ENCODE results near the gene ZSCAN25.

The ZSCAN25 gene

DNA sequence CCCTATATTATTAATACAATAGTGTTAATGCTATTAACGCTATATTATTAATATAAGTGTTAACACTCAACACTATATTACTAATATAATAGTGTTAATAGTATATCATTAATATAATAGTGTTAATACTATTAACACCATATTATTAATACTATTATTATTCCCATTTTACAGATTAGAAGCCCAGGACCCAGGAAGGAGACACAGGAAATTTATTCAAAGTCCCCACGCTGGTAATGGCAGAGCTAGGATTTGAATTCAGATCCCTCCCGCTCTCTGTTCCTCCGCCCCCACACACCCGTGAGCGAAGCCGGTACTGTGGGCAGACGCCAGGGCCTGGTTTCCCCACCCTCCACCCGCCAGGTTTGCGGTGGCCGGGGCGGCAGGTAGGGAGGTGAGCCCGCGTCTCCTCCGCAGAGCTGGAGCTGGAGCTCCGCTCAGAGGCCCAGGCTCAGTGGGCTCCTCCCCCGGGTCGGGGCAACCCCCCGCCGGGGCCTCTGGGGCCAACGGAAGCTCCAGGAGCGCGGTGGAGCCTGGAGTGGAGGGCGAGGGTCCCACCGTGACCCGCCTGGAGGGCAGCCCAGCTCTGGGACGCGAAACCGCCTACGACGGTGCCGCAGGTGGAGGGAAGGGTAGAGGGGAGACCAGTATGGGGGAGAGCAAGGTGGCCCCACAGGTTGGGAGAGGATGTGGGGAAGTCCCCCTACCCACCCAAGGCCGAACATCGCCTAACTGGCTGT is 18.8 kb upstream of the ZSCAN25 start, which contains the start of gene TMEM225B:
Gene TMEM225B (plus strand): TSS at position 506 of the 740 bp plus-strand sequence. CDS start 6,122 bp downstream, outside the sequence.
- Histone ChIP-seq H3K27ac (ENCODE audit: low read depth, low read length) (no peak within 1 kb of the TSS), H3K9ac (ENCODE audit: low read length) (no peak within 1 kb of the TSS), H3K36me3 (ENCODE audit: control insufficient read depth, insufficient read depth, low read length) (no peaks in the 10 kb centered on the region), H3K4me3 (ENCODE audit: low read length) (no peak within 1 kb of the TSS), H3K4me1 (ENCODE audit: control insufficient read depth, insufficient read depth, low read length) (no peaks in the 10 kb centered on the region), H3K27me3 (ENCODE audit: control insufficient read depth, insufficient read depth, low read length) (no peaks in the 10 kb centered on the region)

DNA sequence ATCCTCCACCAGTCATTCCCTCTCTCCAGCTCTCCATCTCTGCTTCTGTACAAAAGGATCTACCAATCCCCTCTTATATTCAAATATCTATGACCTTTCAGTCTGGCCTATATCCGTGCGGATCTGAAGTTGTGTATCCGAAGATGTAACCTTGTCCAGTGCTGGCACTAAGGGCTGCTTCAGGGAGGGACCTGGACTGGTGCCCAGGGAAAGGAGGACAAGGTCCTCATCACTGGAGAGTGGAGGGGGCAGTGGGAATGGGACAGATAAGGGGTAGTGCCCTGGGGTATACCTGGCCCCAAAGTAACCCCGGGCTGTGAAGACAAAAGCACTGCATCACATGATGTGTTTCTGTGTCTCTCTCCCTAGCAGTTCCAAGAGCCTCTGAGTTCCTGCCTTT is 16.9 kb upstream of the ZSCAN25 start:
- H3K27me3 ChIP-seq (ENCODE audit: control insufficient read depth, insufficient read depth, low read length): no peaks in the 10 kb centered on the region
- H3K27ac ChIP-seq (ENCODE audit: low read depth, low read length): no peak overlapping the region
- H3K4me1 ChIP-seq (ENCODE audit: control insufficient read depth, insufficient read depth, low read length): no peaks in the 10 kb centered on the region
- no peaks in the 10 kb centered on the region for H3K36me3 ChIP-seq (ENCODE audit: control insufficient read depth, insufficient read depth, low read length)
- H3K9ac ChIP-seq (ENCODE audit: low read length): no peak overlapping the region
- no peak overlapping the region for H3K4me3 ChIP-seq (ENCODE audit: low read length)

DNA sequence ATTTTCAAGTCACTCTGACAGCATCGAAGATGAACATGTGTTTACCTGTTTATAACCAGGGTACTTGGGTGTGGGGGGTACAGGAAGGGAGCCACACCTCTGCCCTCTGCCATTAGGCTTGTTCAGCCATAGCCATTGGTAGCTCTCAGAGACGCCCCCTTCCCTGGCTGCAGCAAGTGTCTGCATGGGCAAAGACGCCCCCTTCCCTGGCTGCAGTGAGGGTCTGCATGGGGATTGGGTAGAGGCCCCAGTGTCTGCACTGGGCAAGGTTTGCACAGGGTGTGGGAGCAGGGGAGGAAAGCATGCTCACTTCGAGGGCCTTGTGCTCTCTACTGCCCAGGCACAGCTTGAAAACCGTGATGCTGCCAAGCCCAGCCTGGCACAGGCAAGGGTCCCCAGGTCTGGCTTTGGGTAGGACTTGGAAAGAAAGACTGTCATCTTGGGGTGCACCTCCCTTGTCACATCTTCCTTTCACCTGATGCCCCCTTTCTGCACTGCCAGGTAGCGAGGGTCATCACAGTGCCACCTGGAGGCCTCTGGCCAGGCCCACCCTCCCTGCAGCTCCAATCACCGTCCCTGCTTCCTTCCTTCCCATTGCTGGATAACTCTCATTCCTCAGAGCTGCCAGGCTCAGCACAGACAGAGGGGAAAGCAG is 15.0 kb upstream of the ZSCAN25 start:
- Histone ChIP-seq H3K27ac (ENCODE audit: low read depth, low read length) (no peak overlapping the region), H3K9ac (ENCODE audit: low read length) (no peak overlapping the region), H3K4me1 (ENCODE audit: control insufficient read depth, insufficient read depth, low read length) (no peaks in the 10 kb centered on the region)

DNA sequence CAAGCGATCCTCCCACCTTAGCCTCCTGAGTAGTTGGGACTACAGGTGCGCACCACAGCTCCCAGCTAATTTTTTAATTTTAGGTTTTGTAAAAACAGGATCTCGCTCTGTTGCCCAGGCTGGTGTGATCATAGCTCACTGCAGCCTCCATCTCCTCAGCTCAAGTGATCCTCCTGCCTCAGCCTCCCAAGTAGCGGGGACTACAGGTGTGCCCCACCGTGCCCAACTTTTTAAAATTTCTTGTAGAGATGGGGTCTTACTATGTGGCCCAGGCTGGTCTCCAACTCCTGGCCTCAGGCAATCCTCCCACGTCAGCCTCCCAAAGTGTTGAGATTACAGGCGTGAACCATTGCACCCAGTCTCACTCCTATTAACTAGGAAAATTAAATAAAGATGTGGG is 11.2 kb upstream of the ZSCAN25 start:
- H3K9ac ChIP-seq (ENCODE audit: low read length): no peak overlapping the region
- no peaks in the 10 kb centered on the region for H3K27me3 ChIP-seq (ENCODE audit: control insufficient read depth, insufficient read depth, low read length)
- H3K36me3 ChIP-seq (ENCODE audit: control insufficient read depth, insufficient read depth, low read length): no peaks in the 10 kb centered on the region
- H3K4me3 ChIP-seq (ENCODE audit: low read length): no peak overlapping the region
- no peaks in the 10 kb centered on the region for H3K4me1 ChIP-seq (ENCODE audit: control insufficient read depth, insufficient read depth, low read length)
- no peak overlapping the region for H3K27ac ChIP-seq (ENCODE audit: low read depth, low read length)

More for the DNA sequence above, 15.0 kb upstream of the ZSCAN25 start:
- no peak overlapping the region for H3K4me3 ChIP-seq (ENCODE audit: low read length)
- H3K27me3 ChIP-seq (ENCODE audit: control insufficient read depth, insufficient read depth, low read length): no peaks in the 10 kb centered on the region
- no peaks in the 10 kb centered on the region for H3K36me3 ChIP-seq (ENCODE audit: control insufficient read depth, insufficient read depth, low read length)

DNA sequence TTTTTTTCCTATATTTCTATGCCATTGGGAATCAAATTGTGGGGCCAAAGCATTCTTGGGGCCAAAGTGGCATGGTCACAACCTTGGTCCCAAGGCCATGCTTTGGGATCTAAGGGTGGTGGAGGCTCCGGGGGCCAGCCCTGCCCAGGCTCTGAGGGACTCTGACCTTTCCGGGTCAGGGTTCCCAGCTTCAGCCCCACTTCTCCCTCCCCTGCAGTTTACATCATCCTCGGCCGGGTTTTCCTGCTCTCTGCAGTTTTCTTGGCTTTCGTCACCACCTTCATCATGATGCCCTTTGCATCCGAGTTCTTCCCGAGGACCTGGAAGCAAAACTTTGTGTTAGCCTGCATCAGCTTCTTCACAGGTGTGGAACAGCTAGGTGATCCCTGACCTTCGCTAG is 10.2 kb upstream of the ZSCAN25 start:
- Histone ChIP-seq H3K27ac (ENCODE audit: low read depth, low read length) (no peak overlapping the region), H3K36me3 (ENCODE audit: control insufficient read depth, insufficient read depth, low read length) (no peaks in the 10 kb centered on the region), H3K4me3 (ENCODE audit: low read length) (no peak overlapping the region), H3K27me3 (ENCODE audit: control insufficient read depth, insufficient read depth, low read length) (no peaks in the 10 kb centered on the region), H3K9ac (ENCODE audit: low read length) (no peak overlapping the region), H3K4me1 (ENCODE audit: control insufficient read depth, insufficient read depth, low read length) (no peaks in the 10 kb centered on the region)

DNA sequence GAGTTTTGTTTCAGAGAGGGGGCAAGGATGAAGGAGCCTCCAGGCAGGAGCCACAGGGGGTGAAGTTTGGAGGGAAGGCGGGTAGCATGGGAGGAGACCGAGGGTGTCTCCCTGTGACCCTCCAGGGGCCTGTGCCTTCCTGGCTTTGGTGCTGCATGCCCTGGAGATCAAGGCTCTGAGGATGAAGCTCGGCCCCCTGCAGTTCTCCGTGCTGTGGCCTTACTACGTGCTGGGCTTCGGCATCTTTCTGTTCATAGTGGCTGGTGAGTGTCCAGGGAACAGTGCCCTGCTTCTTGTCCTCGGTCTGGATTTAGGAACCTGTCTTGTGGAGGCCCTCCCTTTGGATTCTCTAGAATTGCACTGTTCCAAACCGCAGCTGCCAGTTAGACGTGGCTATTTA is 9.2 kb upstream of the ZSCAN25 start:
- Histone ChIP-seq H3K9ac (ENCODE audit: low read length) (no peak overlapping the region), H3K4me3 (ENCODE audit: low read length) (no peak overlapping the region), H3K27me3 (ENCODE audit: control insufficient read depth, insufficient read depth, low read length) (no peaks in the 10 kb centered on the region), H3K4me1 (ENCODE audit: control insufficient read depth, insufficient read depth, low read length) (no peaks in the 10 kb centered on the region), H3K36me3 (ENCODE audit: control insufficient read depth, insufficient read depth, low read length) (no peaks in the 10 kb centered on the region), H3K27ac (ENCODE audit: low read depth, low read length) (no peak overlapping the region)

DNA sequence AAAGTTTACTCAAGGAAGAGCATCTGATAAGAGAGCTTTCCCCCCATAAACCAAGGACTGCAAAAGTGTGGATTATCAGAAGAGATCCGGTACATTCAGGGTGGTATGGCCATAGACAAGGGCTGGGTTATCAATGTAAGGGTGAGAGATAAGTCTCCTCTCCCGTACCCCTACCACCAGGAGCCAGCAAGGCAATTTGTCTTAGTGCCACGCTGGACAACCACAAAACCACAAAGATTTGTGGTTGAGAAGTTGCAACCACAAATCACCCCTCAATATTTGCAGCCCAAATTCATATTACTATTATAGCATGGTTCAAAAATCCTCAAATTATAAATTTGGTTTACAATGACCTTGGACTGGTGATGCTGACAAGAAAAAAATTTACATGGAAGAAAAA is 2.3 kb upstream of the ZSCAN25 start:
- no peak overlapping the region for H3K9ac ChIP-seq (ENCODE audit: low read length)
- H3K27me3 ChIP-seq (ENCODE audit: control insufficient read depth, insufficient read depth, low read length): no peaks in the 10 kb centered on the region
- H3K4me1 ChIP-seq (ENCODE audit: control insufficient read depth, insufficient read depth, low read length): peaks cover 8% of the 10 kb centered on the region
- peaks cover 2% of the 10 kb centered on the region for H3K36me3 ChIP-seq (ENCODE audit: control insufficient read depth, insufficient read depth, low read length)
- H3K4me3 ChIP-seq (ENCODE audit: low read length): no peak overlapping the region
- H3K27ac ChIP-seq (ENCODE audit: low read depth, low read length): no peak overlapping the region

DNA sequence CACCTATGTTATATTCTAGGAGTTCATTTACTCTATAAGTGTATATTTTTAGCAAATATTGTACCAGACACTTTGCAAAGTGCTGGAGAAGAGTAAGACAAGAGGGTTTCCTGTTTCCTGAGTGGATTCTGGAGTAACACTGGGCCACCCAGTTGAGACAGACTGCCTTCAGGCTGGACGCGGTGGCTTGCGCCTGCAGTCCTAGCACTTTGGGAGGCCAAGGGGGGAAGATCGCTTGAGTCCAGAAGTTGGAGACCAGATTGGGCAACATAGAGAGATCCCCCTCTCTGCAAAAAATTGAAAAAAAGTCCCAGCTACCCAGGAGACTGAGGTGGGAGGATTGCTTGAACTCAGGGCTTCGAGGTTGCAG is 772 bp upstream of the ZSCAN25 start:
- H3K27me3 ChIP-seq (ENCODE audit: control insufficient read depth, insufficient read depth, low read length): no peaks in the 10 kb centered on the region
- peak overlapping the region; percentile 78 for H3K4me3 ChIP-seq (ENCODE audit: low read length)
- peaks cover 9% of the 10 kb centered on the region for H3K36me3 ChIP-seq (ENCODE audit: control insufficient read depth, insufficient read depth, low read length)
- H3K9ac ChIP-seq (ENCODE audit: low read length): no peak overlapping the region
- peaks cover 8% of the 10 kb centered on the region for H3K4me1 ChIP-seq (ENCODE audit: control insufficient read depth, insufficient read depth, low read length)
- no peak overlapping the region for H3K27ac ChIP-seq (ENCODE audit: low read depth, low read length)

DNA sequence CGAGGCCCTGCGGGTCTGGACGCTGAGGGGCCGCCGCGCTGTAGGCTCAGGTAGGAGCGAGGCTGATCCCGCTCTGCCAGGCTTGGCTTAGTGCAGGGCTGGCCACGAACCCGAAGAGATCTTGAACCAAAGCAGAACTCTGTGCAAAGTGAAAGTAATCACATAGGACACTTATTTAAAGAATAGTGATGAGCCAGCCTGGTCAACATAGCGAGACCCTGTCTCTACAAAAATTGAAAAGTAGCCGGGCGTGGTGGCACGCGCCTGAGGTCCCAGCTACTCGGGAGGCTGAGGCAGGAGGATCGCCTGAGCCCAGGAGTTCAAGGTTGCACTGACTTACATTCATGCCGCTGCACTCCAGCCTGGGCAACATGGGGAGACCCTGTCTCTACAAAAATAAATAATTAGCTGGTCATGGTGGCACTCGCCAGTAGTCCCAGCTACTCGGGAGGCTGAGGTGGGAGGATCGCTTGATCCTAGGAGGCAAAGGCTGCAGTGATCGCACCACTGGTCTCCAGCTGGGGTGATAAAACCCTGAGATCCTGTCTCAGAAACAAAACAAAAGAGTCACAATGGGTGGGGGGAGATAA is 541 bp downstream of the ZSCAN25 start:
- H3K36me3 ChIP-seq (ENCODE audit: control insufficient read depth, insufficient read depth, low read length): peaks cover 20% of the 10 kb centered on the region
- H3K9ac ChIP-seq (ENCODE audit: low read length): peak overlapping the region; percentile 26
- H3K4me1 ChIP-seq (ENCODE audit: control insufficient read depth, insufficient read depth, low read length): peaks cover 8% of the 10 kb centered on the region
- H3K27ac ChIP-seq (ENCODE audit: low read depth, low read length): peak overlapping the region; percentile 63
- no peaks in the 10 kb centered on the region for H3K27me3 ChIP-seq (ENCODE audit: control insufficient read depth, insufficient read depth, low read length)
- peak overlapping the region; percentile 78 for H3K4me3 ChIP-seq (ENCODE audit: low read length)

DNA sequence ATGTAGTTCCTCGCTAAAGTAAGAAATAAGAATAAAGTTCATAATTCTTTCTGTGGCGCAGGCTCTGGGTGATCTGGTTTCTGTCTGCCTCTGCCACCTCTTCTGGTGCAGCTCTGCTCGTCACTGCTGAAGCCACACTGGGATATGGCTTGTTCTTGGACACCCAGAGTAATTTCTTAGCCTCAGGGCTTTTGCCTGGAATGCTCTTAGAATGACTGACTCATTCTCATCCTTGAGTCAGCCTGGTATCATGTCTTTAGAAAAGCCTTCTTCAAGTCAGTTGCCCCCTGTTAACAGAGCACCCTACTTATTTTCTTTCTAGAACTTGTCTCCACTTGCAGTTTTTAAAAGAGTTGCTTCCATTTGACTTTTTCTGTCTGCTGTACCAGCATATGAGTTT is 2.0 kb downstream of the ZSCAN25 start:
- Histone ChIP-seq H3K36me3 (ENCODE audit: control insufficient read depth, insufficient read depth, low read length) (peaks cover 32% of the 10 kb centered on the region), H3K27me3 (ENCODE audit: control insufficient read depth, insufficient read depth, low read length) (no peaks in the 10 kb centered on the region), H3K27ac (ENCODE audit: low read depth, low read length) (no peak overlapping the region), H3K9ac (ENCODE audit: low read length) (no peak overlapping the region), H3K4me1 (ENCODE audit: control insufficient read depth, insufficient read depth, low read length) (peaks cover 8% of the 10 kb centered on the region), H3K4me3 (ENCODE audit: low read length) (no peak overlapping the region)

DNA sequence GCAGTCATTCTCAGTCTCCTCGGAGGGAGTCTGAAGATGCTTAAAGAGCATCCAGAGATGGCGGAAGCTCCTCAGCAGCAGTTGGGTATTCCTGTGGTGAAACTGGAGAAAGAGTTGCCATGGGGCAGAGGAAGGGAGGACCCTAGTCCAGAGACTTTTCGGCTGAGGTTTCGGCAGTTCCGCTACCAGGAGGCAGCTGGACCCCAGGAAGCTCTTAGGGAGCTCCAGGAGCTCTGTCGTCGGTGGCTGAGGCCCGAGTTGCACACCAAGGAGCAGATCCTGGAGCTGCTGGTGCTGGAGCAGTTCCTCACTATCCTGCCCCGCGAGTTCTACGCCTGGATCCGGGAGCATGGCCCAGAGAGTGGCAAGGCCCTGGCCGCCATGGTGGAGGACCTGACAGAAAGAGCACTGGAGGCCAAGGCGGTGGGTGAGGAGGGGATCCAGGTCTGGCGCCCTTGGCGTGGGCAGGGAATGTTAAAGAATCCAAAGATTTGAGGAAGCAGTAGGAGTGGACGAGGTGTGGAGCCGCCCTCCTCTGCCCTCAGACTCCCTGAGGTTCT is 2.9 kb downstream of the ZSCAN25 start:
- Histone ChIP-seq H3K4me3 (ENCODE audit: low read length) (no peak overlapping the region), H3K4me1 (ENCODE audit: control insufficient read depth, insufficient read depth, low read length) (peaks cover 8% of the 10 kb centered on the region), H3K9ac (ENCODE audit: low read length) (no peak overlapping the region), H3K27me3 (ENCODE audit: control insufficient read depth, insufficient read depth, low read length) (no peaks in the 10 kb centered on the region), H3K27ac (ENCODE audit: low read depth, low read length) (no peak overlapping the region), H3K36me3 (ENCODE audit: control insufficient read depth, insufficient read depth, low read length) (peaks cover 40% of the 10 kb centered on the region)

DNA sequence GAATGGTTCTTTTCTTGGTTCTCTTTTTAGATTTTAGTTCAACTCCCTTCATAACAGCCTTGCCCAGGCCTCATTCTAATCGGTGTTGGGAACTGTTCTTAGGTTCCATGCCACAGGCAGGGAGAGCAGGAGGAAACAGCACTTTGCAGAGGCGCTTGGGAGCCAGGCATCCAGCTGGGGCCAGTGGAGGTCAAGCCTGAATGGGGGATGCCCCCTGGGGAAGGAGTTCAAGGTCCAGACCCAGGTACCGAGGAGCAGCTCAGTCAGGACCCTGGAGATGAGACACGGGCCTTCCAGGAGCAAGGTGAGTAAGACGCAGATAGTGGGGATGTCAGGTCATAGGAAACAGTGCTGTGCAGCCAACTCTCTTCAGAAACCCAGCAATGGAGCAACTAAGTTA is 4.5 kb downstream of the ZSCAN25 start:
- peaks cover 51% of the 10 kb centered on the region for H3K36me3 ChIP-seq (ENCODE audit: control insufficient read depth, insufficient read depth, low read length)
- H3K4me1 ChIP-seq (ENCODE audit: control insufficient read depth, insufficient read depth, low read length): peaks cover 8% of the 10 kb centered on the region
- H3K9ac ChIP-seq (ENCODE audit: low read length): no peak overlapping the region
- H3K27ac ChIP-seq (ENCODE audit: low read depth, low read length): no peak overlapping the region
- no peak overlapping the region for H3K4me3 ChIP-seq (ENCODE audit: low read length)
- no peaks in the 10 kb centered on the region for H3K27me3 ChIP-seq (ENCODE audit: control insufficient read depth, insufficient read depth, low read length)
